ENCODE results near the gene LIPG. TPM values are rescaled to one million over a fixed set of nuclear protein-coding genes. Genes with fewer than 3 reads are reported as not detected.
A peak's percentile ranks its signal among the peaks of the same experiment; 100 is the strongest.

The LIPG gene
- total and polyA plus RNA-seq, 2 experiments from 2014 or later, result 43.4 to 85.2 TPM

DNA sequence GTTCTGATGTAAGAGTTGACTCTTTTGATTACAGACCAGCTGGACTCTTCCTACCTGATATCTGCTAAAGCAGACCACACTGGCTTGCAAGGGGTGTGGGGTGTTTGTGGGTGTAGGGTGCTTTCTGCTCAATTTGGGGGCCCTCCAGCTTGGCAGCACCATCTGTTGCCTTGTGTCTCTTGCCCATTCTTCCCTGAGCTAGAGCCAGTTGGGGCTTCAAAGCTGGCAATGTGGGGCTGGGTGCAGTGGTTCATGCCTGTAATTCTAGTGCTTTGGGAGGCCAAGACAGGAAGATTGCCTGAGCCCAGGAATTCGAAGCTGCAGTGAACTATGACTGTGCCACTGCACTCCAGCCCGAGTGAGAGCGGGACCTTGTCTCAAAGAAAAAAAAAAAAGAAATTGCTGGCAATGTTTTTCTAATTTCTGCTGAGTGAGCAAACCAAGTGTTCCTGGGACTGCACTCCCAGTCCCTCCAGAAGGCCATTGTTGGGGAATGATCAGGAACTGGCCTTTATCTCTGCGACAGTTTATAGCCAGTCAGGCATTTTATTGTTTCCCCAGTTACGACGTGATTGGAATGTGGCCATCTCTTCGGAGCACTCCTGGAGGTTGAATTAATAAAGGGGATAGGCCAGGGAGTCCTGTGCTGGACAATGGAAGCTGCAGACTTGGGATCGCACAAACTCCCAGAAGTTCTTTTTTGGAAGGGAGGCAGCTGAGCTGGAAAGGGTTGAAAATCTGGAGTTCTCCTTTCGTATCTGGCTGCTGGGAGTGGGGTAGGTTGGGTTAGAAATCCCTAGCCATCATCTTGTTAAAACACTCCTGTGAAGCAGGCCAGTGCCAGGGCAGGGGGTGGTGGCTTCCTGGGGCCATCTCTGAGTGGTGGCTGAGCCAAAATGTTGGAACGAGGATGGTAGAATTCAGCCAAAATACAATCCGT, 57.2 kb downstream of the LIPG start:
- no peak for TF ChIP-seq EZH2phosphoT487 (IDR thresholded peaks at IDR 0.05; ENCODE audit: low read depth, severe bottlenecking, unreplicated experiment)
- TF ChIP-seq, protein P1, sequence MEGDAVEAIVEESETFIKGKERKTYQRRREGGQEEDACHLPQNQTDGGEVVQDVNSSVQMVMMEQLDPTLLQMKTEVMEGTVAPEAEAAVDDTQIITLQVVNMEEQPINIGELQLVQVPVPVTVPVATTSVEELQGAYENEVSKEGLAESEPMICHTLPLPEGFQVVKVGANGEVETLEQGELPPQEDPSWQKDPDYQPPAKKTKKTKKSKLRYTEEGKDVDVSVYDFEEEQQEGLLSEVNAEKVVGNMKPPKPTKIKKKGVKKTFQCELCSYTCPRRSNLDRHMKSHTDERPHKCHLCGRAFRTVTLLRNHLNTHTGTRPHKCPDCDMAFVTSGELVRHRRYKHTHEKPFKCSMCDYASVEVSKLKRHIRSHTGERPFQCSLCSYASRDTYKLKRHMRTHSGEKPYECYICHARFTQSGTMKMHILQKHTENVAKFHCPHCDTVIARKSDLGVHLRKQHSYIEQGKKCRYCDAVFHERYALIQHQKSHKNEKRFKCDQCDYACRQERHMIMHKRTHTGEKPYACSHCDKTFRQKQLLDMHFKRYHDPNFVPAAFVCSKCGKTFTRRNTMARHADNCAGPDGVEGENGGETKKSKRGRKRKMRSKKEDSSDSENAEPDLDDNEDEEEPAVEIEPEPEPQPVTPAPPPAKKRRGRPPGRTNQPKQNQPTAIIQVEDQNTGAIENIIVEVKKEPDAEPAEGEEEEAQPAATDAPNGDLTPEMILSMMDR (IDR thresholded peaks at IDR 0.05; ENCODE audit: poor library complexity), result no peak
- no peak for TF ChIP-seq EZH2 (IDR thresholded peaks at IDR 0.05; ENCODE audit: borderline replicate concordance)
- Histone ChIP-seq H2AFZ (no peak overlapping the region), H3K27ac (peak overlapping the region; percentile 57), H3K4me2 (no peak overlapping the region), H3K4me1 (ENCODE audit: insufficient read depth) (peaks cover 13% of the 10 kb centered on the region), H3K27me3 (no peaks in the 10 kb centered on the region), H3K36me3 (replicated peaks; ENCODE audit: insufficient read depth, low read depth) (no peaks in the 10 kb centered on the region), H4K20me1 (ENCODE audit: insufficient read depth, poor library complexity, severe bottlenecking) (no peaks in the 10 kb centered on the region), H3K4me3 (no peak overlapping the region), H3K9me3 (ENCODE audit: low read depth) (no peaks in the 10 kb centered on the region), H3K9me2 (replicated peaks; ENCODE audit: insufficient read depth) (no peaks in the 10 kb centered on the region), H3K79me2 (no peaks in the 10 kb centered on the region)
- DNase-seq (ENCODE audit: low spot score), result peak; percentile 36
- 44% methylated on average over 11 of the region's 11 CpGs for WGBS (ENCODE audit: low lambda C conversion rate, missing lambda C conversion rate)

DNA sequence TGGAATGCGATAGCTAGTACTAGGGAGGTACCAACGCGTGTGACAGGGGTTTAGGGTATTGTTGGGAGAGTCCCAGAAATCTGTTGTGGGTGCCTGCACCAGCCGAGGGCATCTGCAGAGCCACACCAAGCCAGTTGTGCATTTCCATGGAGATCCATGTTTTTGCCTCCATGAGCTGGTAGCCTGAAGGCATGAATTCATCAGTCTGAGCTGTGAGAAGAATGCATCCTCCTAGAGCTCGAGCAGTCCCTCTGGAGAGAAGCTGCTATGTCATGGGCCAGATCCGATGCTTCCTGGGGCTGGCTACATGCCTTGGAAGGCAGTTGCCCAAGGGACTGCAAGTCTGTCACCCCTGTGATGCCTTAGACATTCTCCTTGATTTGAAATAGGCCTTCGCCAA, 57.9 kb downstream of the LIPG start:
- DNase-seq (ENCODE audit: low spot score), result no peak
- H3K27me3 ChIP-seq, result no peaks in the 10 kb centered on the region
- H3K79me2 ChIP-seq, result no peaks in the 10 kb centered on the region
- H3K4me3 ChIP-seq, result no peak overlapping the region
- H4K20me1 ChIP-seq (ENCODE audit: insufficient read depth, poor library complexity, severe bottlenecking), result no peaks in the 10 kb centered on the region
- peaks cover 13% of the 10 kb centered on the region for H3K4me1 ChIP-seq (ENCODE audit: insufficient read depth)
- peak overlapping the region; percentile 49 for H3K27ac ChIP-seq
- H3K9me3 ChIP-seq (ENCODE audit: low read depth), result no peaks in the 10 kb centered on the region
- H3K4me2 ChIP-seq, result no peak overlapping the region
- no peaks in the 10 kb centered on the region for H3K9me2 ChIP-seq (replicated peaks; ENCODE audit: insufficient read depth)
- no peak overlapping the region for H2AFZ ChIP-seq
- TF ChIP-seq, protein P1 (IDR thresholded peaks at IDR 0.05; ENCODE audit: poor library complexity), result no peak
- TF ChIP-seq EZH2 (IDR thresholded peaks at IDR 0.05; ENCODE audit: borderline replicate concordance), result no peak
- no peaks in the 10 kb centered on the region for H3K36me3 ChIP-seq (replicated peaks; ENCODE audit: insufficient read depth, low read depth)
- 83% methylated on average over 7 of the region's 7 CpGs for WGBS (ENCODE audit: low lambda C conversion rate, missing lambda C conversion rate)

DNA sequence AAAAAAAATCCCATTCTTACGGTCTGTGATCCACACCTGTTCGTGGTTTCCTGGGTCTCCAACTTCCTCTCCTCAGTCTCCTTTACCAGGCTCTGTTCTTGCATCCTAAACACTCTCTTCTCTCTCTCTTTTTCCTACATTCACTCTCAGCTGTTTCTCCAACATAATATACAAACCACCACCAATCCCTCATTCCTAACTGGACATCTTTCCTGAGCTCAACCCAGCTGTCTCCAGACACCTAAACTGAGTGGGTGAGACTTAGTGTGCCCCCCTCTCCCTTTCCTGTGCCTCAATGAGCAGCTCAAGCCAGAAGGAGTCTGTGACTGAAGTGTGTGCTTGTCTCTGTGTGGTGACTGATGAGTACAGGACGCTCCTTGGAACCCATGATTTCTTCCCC, 59.4 kb downstream of the LIPG start:
- H3K79me2 ChIP-seq, result no peaks in the 10 kb centered on the region
- no peak overlapping the region for H3K4me3 ChIP-seq
- no peaks in the 10 kb centered on the region for H3K9me3 ChIP-seq (ENCODE audit: low read depth)
- H3K4me1 ChIP-seq (ENCODE audit: insufficient read depth), result peaks cover 13% of the 10 kb centered on the region
- H2AFZ ChIP-seq, result no peak overlapping the region
- H3K36me3 ChIP-seq (replicated peaks; ENCODE audit: insufficient read depth, low read depth), result no peaks in the 10 kb centered on the region
- no peaks in the 10 kb centered on the region for H3K9me2 ChIP-seq (replicated peaks; ENCODE audit: insufficient read depth)
- no peaks in the 10 kb centered on the region for H4K20me1 ChIP-seq (ENCODE audit: insufficient read depth, poor library complexity, severe bottlenecking)
- H3K27me3 ChIP-seq, result no peaks in the 10 kb centered on the region
- DNase-seq (ENCODE audit: low spot score), result no peak
- no peak for TF ChIP-seq EZH2 (IDR thresholded peaks at IDR 0.05; ENCODE audit: borderline replicate concordance)
- no peak for TF ChIP-seq EZH2phosphoT487 (IDR thresholded peaks at IDR 0.05; ENCODE audit: low read depth, severe bottlenecking, unreplicated experiment)
- TF ChIP-seq, protein P1 (IDR thresholded peaks at IDR 0.05; ENCODE audit: poor library complexity), result no peak
- H3K27ac ChIP-seq, result no peak overlapping the region
- H3K4me2 ChIP-seq, result no peak overlapping the region
- WGBS (ENCODE audit: low lambda C conversion rate, missing lambda C conversion rate), result 92% methylated on average over 3 of the region's 3 CpGs
